HUES48 (cell line): Measurements from ENCODE around the gene FOXO3.

ENCODE experiments used
- H3K27ac ChIP-seq: one replicate; pipeline ENCODE4 v1.7.0; 2013; ENCODE audit warnings: low read depth, low read length, inconsistent platforms
- H3K27me3 ChIP-seq: 2 replicates; pipeline ENCODE4 v1.6.1; 2013; ENCODE audit warnings: mild to moderate bottlenecking, low read length; ENCODE audit not compliant: control insufficient read depth, insufficient read depth
- H3K36me3 ChIP-seq: 2 replicates; pipeline ENCODE4 v1.6.1; 2013; ENCODE audit warnings: low read length; ENCODE audit not compliant: control insufficient read depth, insufficient read depth
- H3K4me1 ChIP-seq: 2 replicates; pipeline ENCODE4 v1.6.1; 2013; ENCODE audit warnings: mild to moderate bottlenecking, low read length; ENCODE audit not compliant: control insufficient read depth, insufficient read depth
- H3K4me3 ChIP-seq: 2 replicates; pipeline ENCODE4 v1.5.1; 2013; ENCODE audit warnings: mild to moderate bottlenecking, low read depth, low read length
- H3K9ac ChIP-seq: 2 replicates; pipeline ENCODE4 v1.6.1; 2013; ENCODE audit warnings: mild to moderate bottlenecking, low read depth, low read length, moderate library complexity
- H3K9me3 ChIP-seq: 2 replicates; pipeline ENCODE4 v1.6.1; 2013; ENCODE audit warnings: low read length; ENCODE audit not compliant: control insufficient read depth, insufficient read depth

Gene FOXO3

DNA sequence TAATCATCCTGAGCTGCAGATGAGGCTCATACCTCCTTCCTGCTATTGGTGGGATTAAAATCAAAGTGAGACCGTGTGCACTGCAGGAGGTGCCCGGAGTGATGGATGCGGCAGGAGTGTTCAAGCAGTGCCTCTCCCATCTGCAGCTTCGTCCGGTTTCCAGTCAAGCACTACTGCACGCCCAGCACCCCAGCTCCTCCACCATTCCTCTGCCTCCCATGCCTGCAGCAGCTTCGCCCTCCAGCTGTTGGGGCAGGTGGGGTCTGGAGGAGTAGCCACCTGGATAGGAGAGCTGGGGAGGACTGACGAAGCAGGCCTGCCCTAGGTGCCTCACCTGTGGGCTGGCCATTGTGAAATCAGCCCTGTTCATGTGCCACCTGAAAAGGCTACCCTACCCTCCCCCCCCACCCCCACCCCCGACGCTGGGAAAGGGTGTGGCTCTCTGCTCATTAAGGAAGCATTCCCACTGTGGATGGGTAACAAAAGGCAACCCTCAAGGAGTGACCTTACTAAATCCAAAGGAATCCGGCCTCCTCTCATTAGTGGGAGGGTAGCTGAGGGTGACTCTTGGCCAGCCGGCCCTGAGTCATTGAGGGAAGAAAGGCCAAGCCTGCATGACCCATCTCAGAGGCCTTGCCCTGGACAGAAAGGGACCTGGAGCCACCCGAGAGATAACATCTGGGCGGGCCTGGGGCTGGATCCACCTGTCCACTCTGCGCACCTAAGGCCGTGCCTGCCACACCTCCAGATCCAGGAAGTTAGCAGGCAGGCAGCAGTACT, 171.6 kb downstream of the FOXO3 start:
- Histone ChIP-seq H3K4me3 (no peak overlapping the region), H3K27ac (no peak overlapping the region), H3K4me1 (peaks cover 45% of the 10 kb centered on the region), H3K9ac (no peak overlapping the region), H3K36me3 (no peaks in the 10 kb centered on the region), H3K9me3 (no peaks in the 10 kb centered on the region), H3K27me3 (0 out of 2 replicates have a peak, but pooled peaks cover 10% of the 10 kb centered on the region)

DNA sequence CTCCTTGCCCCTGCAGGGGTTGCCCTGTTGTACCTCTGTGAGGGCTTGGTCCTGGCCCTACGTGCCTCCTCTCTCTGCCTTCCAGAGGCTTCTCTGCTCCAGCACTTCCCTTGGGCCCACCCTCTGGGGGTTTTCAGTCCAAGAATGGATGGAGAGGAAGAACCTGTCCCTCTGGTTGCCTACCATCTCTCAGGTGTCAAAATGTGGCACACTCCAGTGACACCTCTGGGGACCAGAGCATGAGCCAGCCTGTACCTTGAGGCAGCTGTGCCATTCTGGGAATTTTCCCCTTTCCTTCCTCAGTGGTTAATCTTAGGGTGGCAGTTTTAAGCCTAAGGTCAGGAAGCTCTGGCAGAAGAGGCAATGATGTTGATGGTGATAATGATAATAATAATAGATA, 172.3 kb downstream of the FOXO3 start:
- no peaks in the 10 kb centered on the region for H3K9me3 ChIP-seq
- H3K36me3 ChIP-seq: no peaks in the 10 kb centered on the region
- H3K4me3 ChIP-seq: no peak overlapping the region
- 0 out of 2 replicates have a peak, but pooled peaks cover 10% of the 10 kb centered on the region for H3K27me3 ChIP-seq
- H3K9ac ChIP-seq: no peak overlapping the region
- no peak overlapping the region for H3K27ac ChIP-seq
- peaks cover 46% of the 10 kb centered on the region for H3K4me1 ChIP-seq

DNA sequence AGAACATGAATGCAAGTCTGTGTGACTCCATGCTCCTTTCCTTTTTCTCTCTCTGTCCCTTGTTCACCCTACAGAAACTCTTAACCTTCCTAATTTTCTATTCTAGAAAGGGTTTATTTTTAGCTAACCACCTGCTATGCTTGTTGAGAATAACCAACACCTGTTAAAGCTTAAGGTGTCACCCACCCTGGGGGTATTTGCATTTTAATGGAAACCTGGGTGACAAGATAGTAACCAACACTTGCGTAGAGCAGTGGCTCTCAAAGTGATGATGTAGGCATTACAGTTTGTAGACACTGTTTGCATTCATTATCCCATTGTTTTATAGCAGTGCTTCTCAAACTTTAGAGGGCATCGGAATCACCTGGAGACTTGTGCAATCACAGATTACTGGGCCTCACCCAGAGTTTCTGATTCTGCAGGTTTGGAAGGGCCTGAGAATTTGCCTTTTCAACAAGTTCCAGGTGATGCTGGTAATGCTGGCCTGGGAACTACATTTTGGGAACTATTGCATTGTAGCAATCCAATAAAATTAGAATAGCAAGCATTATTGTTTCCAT, 173.1 kb downstream of the FOXO3 start:
- H3K4me1 ChIP-seq: peaks cover 46% of the 10 kb centered on the region
- H3K4me3 ChIP-seq: no peak overlapping the region
- H3K9me3 ChIP-seq: no peaks in the 10 kb centered on the region
- no peak overlapping the region for H3K27ac ChIP-seq
- H3K27me3 ChIP-seq: 0 out of 2 replicates have a peak, but pooled peaks cover 10% of the 10 kb centered on the region
- no peak overlapping the region for H3K9ac ChIP-seq
- no peaks in the 10 kb centered on the region for H3K36me3 ChIP-seq
